ENCODE data around the gene ZFP57. TPM values are rescaled to one million over a fixed set of nuclear protein-coding genes. Genes with fewer than 3 reads are reported as not detected.

Gene ZFP57
- total and polyA plus RNA-seq, 10 of the 15 experiments (the other 5 are each of a cell fraction or from before 2014, with no cell fraction given), result not detected

DNA sequence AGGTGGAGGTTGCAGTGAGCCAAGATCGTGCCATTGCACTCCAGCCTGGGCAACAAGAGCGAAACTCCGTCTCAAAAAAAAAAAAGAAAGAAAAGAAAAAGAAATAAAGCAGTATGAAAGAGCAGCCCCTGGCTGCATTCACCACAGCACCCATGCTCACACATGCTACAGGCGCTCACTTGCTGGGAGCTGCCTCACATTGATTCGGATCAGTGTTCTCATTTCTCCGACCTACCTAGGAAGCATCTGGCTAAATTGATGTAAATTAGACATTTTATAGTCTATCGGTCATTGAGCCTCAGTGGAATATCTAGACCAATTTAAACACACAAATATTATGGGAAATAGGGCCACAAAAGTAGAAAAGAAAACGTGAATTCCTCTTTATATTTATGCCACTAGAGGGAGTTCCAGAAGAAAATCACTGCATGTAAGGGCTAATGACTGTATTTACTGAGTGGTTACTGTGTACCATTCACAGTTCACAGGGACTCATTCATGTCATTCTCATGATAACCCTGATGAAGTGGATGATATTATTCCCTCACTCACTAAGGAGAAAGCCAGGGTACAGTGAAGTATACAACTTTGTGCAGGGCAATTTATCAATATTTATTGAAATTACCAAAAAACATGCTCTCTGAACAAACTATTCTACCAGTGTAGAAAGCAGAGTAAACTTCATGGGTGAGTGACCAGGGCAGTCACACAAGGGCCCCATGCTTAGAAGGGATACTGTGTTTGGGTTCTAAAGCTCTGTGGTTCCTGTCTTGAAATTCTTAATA is 29.3 kb downstream of the ZFP57 start:
- no TSS peak for BruUV-seq (replicated peaks)
- DNase-seq (ENCODE audit: low read depth, low spot score), result no peak
- peaks cover 12% of the 10 kb centered on the region for H3K4me1 ChIP-seq (ENCODE audit: control insufficient read depth, insufficient read depth, low read length)
- H3K4me2 ChIP-seq (ENCODE audit: control insufficient read depth, insufficient read depth), result no peak overlapping the region
- H3K27ac ChIP-seq (ENCODE audit: control insufficient read depth, insufficient read depth), result no peak overlapping the region
- H2AFZ ChIP-seq (ENCODE audit: control insufficient read depth, low read depth, low read length), result no peak overlapping the region
- H3K9ac ChIP-seq (ENCODE audit: control insufficient read depth, insufficient read depth, low read length), result no peak overlapping the region
- ChIA-PET CTCF (interaction anchor here (0.5 to 9.9 kb wide), 18 partner anchors 7 to 409 kb away, joined by 3 to 113 read pairs (median 16); partner anchors contain the start of genes GABBR1, OR12D3 and POLR1H), SMC1A (ENCODE audit: uncharacterized antibody, unreplicated experiment) (interaction anchor here (0.6 to 1.8 kb wide), 4 partner anchors 44 to 102 kb away, joined by 3 to 9 read pairs (median 4); no protein-coding TSS in a partner anchor), POLR2A (interaction anchor here (1.5 kb wide), 1 partner anchor 18 kb away, joined by 4 read pairs; the partner anchor contains the start of gene GABBR1), RAD21 (ENCODE audit: unreplicated experiment) (no interaction called here)
- no peaks in the 10 kb centered on the region for H3K79me2 ChIP-seq (ENCODE audit: control insufficient read depth, insufficient read depth, low read length)
- ATAC-seq, result peak; percentile 45
- H3K9me3 ChIP-seq (replicated peaks; ENCODE audit: control insufficient read depth, insufficient read depth, low read length), result no peaks in the 10 kb centered on the region
- no peaks in the 10 kb centered on the region for H3K36me3 ChIP-seq (ENCODE audit: control insufficient read depth in 2 of 2, insufficient read depth in 2 of 2, low read length in 1 of 2)
- peak; percentile 78 for FAIRE-seq
- no peak overlapping the region for H3K4me3 ChIP-seq
- WGBS (ENCODE audit: insufficient coverage, insufficient replicate concordance, low lambda C conversion rate, missing lambda C conversion rate), result 34% methylated on average over 5 of the region's 8 CpGs
- in situ Hi-C loops (cut with MboI), result no loop called here
- H4K20me1 ChIP-seq (ENCODE audit: control insufficient read depth, insufficient read depth), result no peaks in the 10 kb centered on the region
- intact Hi-C loops (cut with micrococcal nuclease; ENCODE audit: unreplicated experiment), result loop anchor here (2.0 to 10.0 kb wide), 3 partner anchors 45 to 183 kb away; no protein-coding TSS in a partner anchor
- TF ChIP-seq RAD21 (IDR thresholded peaks at IDR 0.05; ENCODE audit: insufficient read depth, low read depth, low read length), result 0 out of 2 replicates have a peak, but pooled peaks have one; percentile 11
- TF ChIP-seq SMARCA5 (IDR thresholded peaks at IDR 0.05), result 0 out of 2 replicates have a peak, but pooled peaks have one; percentile 14
- peak; percentile 15; the same call in 1 of the 2 replicates for TF ChIP-seq SMC3 (IDR thresholded peaks at IDR 0.05; ENCODE audit: borderline replicate concordance, low read length)
- TF ChIP-seq POLR2AphosphoS5 (IDR thresholded peaks at IDR 0.05; ENCODE audit: low read length), result no peak
- TF ChIP-seq CTCF (IDR thresholded peaks at IDR 0.05 in 2 of 3, conservative IDR thresholded peaks at IDR 0.05 in 1 of 3; ENCODE audit: control insufficient read depth in 2 of 3, extremely low read depth in 1 of 3, insufficient read depth in 1 of 3, low read depth in 3 of 3, low read length in 3 of 3), result peak; percentile 51 to 68 (median 60); a peak in 5 of 6 replicates
- H3K27me3 ChIP-seq (replicated peaks in 1 of 2; ENCODE audit: control insufficient read depth in 2 of 2, insufficient read depth in 2 of 2, low read length in 1 of 2), result no peaks in the 10 kb centered on the region
